K562 (cell line): ENCODE results near the gene ANKRD6. TPM values are rescaled to one million over a fixed set of nuclear protein-coding genes. Genes with fewer than 3 reads are reported as not detected.

Experiments used
- ATAC-seq: fragments of 200-7000 bp; cut with Tn5 transposase; 3 replicates; pipeline ENCODE4 v1.9.1; 2020; ENCODE audit warnings: moderate library complexity
- BruUV-seq: library from RNA; stranded (reverse); fragments of 400-500 nt; replicated peaks from 2 replicates; lab custom pipeline; 2021; lab: Mats Ljungman, UMichigan
- CTCF ChIA-PET: fragments of 300-600 bp; formaldehyde crosslinking; extraction: SDS; loops from one replicate; lab custom pipeline; 2021; ENCODE audit warnings: low intra/inter-chr PET ratio; lab: Yijun Ruan, JAX
- POLR2A ChIA-PET: fragments of 300-600, 350-650 bp; sonication (Branson Sonifier 250); formaldehyde crosslinking; extraction: SDS; loops from one replicate; lab custom pipeline; 2021; ENCODE audit warnings: antibody characterized with exemption, inconsistent platforms; lab: Yijun Ruan, JAX
- DNase-seq, 4 experiments: peaks; one replicate each; pipeline versions ENCODE4 v3.0.0 to v3.0.0-alpha.2; 2011 to 2018; ENCODE audit warnings: low spot score in 3 of 4, mixed read lengths in 3 of 4; ENCODE audit errors: extremely low read depth in 1 of 4
- FAIRE-seq: peaks from 2 replicates; lab custom pipeline; 2011; peaks lifted over from hg19 to GRCh38; lab: Jason Lieb, UNC
- H2AFZ ChIP-seq: 2 replicates; pipeline ENCODE4 v1.6.0; 2011; ENCODE audit warnings: low read depth, low read length, control low read depth, inconsistent platforms
- H3K27ac ChIP-seq: fragments of 200-600 bp; 3 replicates; pipeline ENCODE4 v1.8.0; 2011; ENCODE audit warnings: low read depth, mild to moderate bottlenecking, control low read depth, inconsistent platforms, low read length, moderate library complexity, mixed read lengths; ENCODE audit errors: extremely low read depth
- H3K27me3 ChIP-seq, 2 experiments: fragments of 300-600 bp in 1 of 2; 2 replicates in 1 of 2; 3 replicates in 1 of 2; pipeline versions ENCODE4 v1.6.0 to v1.8.0; 2011; ENCODE audit warnings: inconsistent platforms in 2 of 2, low read length in 2 of 2, mild to moderate bottlenecking in 1 of 2, mixed read lengths in 1 of 2, moderate library complexity in 1 of 2; ENCODE audit not compliant: control insufficient read depth in 2 of 2, insufficient read depth in 2 of 2
- H3K36me3 ChIP-seq: fragments of 300-600 bp; 3 replicates; pipeline ENCODE4 v1.8.0; 2011; ENCODE audit warnings: mild to moderate bottlenecking, low read length, inconsistent platforms; ENCODE audit not compliant: control insufficient read depth, insufficient read depth
- H3K4me1 ChIP-seq, 2 experiments: fragments of 200-600 bp in 1 of 2; replicated peaks in 1 of 2; 2 replicates in 1 of 2; 3 replicates in 1 of 2; pipeline versions ENCODE4 v1.5.1 to v1.8.0; 2011; ENCODE audit warnings: inconsistent platforms in 2 of 2, low read length in 2 of 2, mild to moderate bottlenecking in 1 of 2, mixed read lengths in 1 of 2, moderate library complexity in 1 of 2; ENCODE audit not compliant: control insufficient read depth in 2 of 2, insufficient read depth in 2 of 2
- H3K4me2 ChIP-seq: 2 replicates; pipeline ENCODE4 v1.6.1; 2011; ENCODE audit warnings: low read length, control low read depth, inconsistent platforms, mixed read lengths; ENCODE audit not compliant: insufficient read depth
- H3K4me3 ChIP-seq: fragments of 200-600 bp; sonication (generic), shearing (Covaris generic); 2 replicates; pipeline ENCODE4 v1.5.1; 2016; ENCODE audit warnings: control low read depth, inconsistent platforms
- H3K79me2 ChIP-seq: fragments of 200-600 bp; 3 replicates; pipeline ENCODE4 v1.8.0; 2011; ENCODE audit warnings: low read length, inconsistent platforms; ENCODE audit not compliant: control insufficient read depth, insufficient read depth
- H3K9ac ChIP-seq, 2 experiments: 2 replicates each; pipeline versions ENCODE4 v1.6.0 to v1.6.1; 2011; ENCODE audit warnings: low read depth in 2 of 2, low read length in 2 of 2, control low read depth in 1 of 2, inconsistent platforms in 1 of 2, mild to moderate bottlenecking in 1 of 2, mixed read lengths in 1 of 2; ENCODE audit not compliant: insufficient read depth in 1 of 2
- H3K9me1 ChIP-seq: one replicate; pipeline ENCODE4 v1.6.0; 2011; ENCODE audit warnings: inconsistent platforms, mild to moderate bottlenecking, low read length, moderate library complexity; ENCODE audit not compliant: control insufficient read depth, insufficient read depth
- H3K9me3 ChIP-seq: replicated peaks from 2 replicates; pipeline ENCODE4 v1.5.1; 2011; ENCODE audit warnings: low read depth, low read length, inconsistent platforms; ENCODE audit not compliant: control insufficient read depth, insufficient read depth
- H4K20me1 ChIP-seq: replicated peaks from 2 replicates; pipeline ENCODE4 v1.6.1; 2011; ENCODE audit warnings: low read length, inconsistent platforms, mixed read lengths; ENCODE audit not compliant: control insufficient read depth, insufficient read depth
- CBFB ChIP-seq: sonication (generic); formaldehyde crosslinking; IDR thresholded peaks from 2 replicates; pipeline ENCODE4 v1.4.0; 2020; ENCODE audit warnings: mild to moderate bottlenecking, missing genetic modification reagents
- CREB5 ChIP-seq: fragments of 250-450 bp; sonication (Bioruptor Pico); IDR thresholded peaks from 2 replicates; pipeline ENCODE4 v1.5.0; 2020; ENCODE audit warnings: mild to moderate bottlenecking
- EHMT2 ChIP-seq: fragments of 450-650 bp; IDR thresholded peaks from 2 replicates; pipeline ENCODE4 v1.6.1; 2018; ENCODE audit warnings: antibody characterized with exemption
- HNRNPL ChIP-seq: fragments of 200-400 bp; formaldehyde crosslinking; IDR thresholded peaks from 2 replicates; pipeline ENCODE4 v1.6.1; 2017; ENCODE audit warnings: low read depth, mild to moderate bottlenecking, low read length
- IRF1 ChIP-seq: sonication (generic); formaldehyde crosslinking; IDR thresholded peaks from 2 replicates; pipeline ENCODE4 v1.8.0; 2022; ENCODE audit warnings: missing genetic modification reagents, mild to moderate bottlenecking, borderline replicate concordance
- NCOA4 ChIP-seq: fragments of 450-650 bp; IDR thresholded peaks from 2 replicates; pipeline ENCODE4 v1.6.1; 2018; ENCODE audit warnings: mild to moderate bottlenecking; ENCODE audit not compliant: partially characterized antibody
- POLR2AphosphoS5 ChIP-seq: IDR thresholded peaks from 2 replicates; pipeline ENCODE4 v1.6.1; 2011; ENCODE audit warnings: mild to moderate bottlenecking, low read depth, low read length, moderate library complexity; ENCODE audit not compliant: control insufficient read depth, insufficient read depth
- RB1 ChIP-seq: fragments of 450-650 bp; IDR thresholded peaks from 2 replicates; pipeline ENCODE4 v1.6.1; 2017; ENCODE audit warnings: low read depth, mild to moderate bottlenecking
- ZNF133 ChIP-seq: fragments of 250-450 bp; sonication (Bioruptor Pico); IDR thresholded peaks from 2 replicates; pipeline ENCODE4 v1.4.0; 2020; ENCODE audit warnings: mild to moderate bottlenecking
- WGBS: fragments of 100-300 bp; shearing (Covaris generic); methylation state at CpG from one replicate; pipeline ENCODE4 v1.1.6; 2016; ENCODE audit warnings: low coverage, mixed read lengths; ENCODE audit not compliant: insufficient coverage; ENCODE audit errors: missing lambda C conversion rate; 5-methylcytosine and 5-hydroxymethylcytosine counted together
- in situ Hi-C: fragments of 300-500 bp; cut with MboI; formaldehyde crosslinking; loops from 4 replicates; pipeline ENCODE4 v1.15.0; 2018; ENCODE audit warnings: inconsistent platforms, mixed read lengths
- intact Hi-C: fragments of 100-400 bp; cut with micrococcal nuclease; formaldehyde crosslinking; loops from 2 replicates; pipeline ENCODE4 v1.14.2; 2022
- polyA plus RNA-seq, 8 experiments: library from polyadenylated mRNA; depleted of rRNA in 4 of 8; stranded (reverse) in 5 of 8; unstranded in 3 of 8; fragments of >200 nt; fragmentation: Nextera tagmentation in 2 of 8; fragmentation: Illumina TruSeq in 1 of 8; extraction: Ambion mirVana in 2 of 8; extraction: Trizol in 1 of 8; gene quantifications; 2 replicates each; pipeline versions ENCODE4 v1.2.1 to v1.2.3, GENCODE V29; 2011 to 2014; ENCODE audit warnings: inconsistent platforms in 1 of 8, missing spikeins in 1 of 8
- total RNA-seq, 7 experiments: library from RNA; depleted of rRNA in 6 of 7; stranded (reverse); fragments of >200 nt in 6 of 7; fragmentation: Illumina TruSeq in 2 of 7; extraction: Trizol in 2 of 7; gene quantifications; 2 replicates each; pipeline versions ENCODE4 v1.2.1 to v1.2.3, GENCODE V29; 2011 to 2021; ENCODE audit warnings: low replicate concordance in 1 of 7

ANKRD6 gene
- total and polyA plus RNA-seq, 9 of the 15 experiments (the other 6 are each of a cell fraction or from before 2014, with no cell fraction given) = 0.04 to 0.22 (median 0.08) TPM; not detected in 4

- Histone ChIP-seq H2AFZ (no peak overlapping the region), H4K20me1 (no peaks in the 10 kb centered on the region), H3K27ac (no peak overlapping the region), H3K4me2 (no peak overlapping the region), H3K4me3 (no peak overlapping the region), H3K9me3 (no peaks in the 10 kb centered on the region), H3K27me3 (peaks cover 18 to 19% of the 10 kb centered on the region in 2 experiments), H3K9me1 (no peaks in the 10 kb centered on the region), H3K4me1 (no peaks in the 10 kb centered on the region), H3K79me2 (no peaks in the 10 kb centered on the region), H3K9ac (no peak overlapping the region), H3K36me3 (no peaks in the 10 kb centered on the region)
- WGBS = 0% methylated on average over 2 of the region's 2 CpGs
- intact Hi-C loops = no loop called here
- DNase-seq (no peak), ATAC-seq (no peak), FAIRE-seq (no peak)
- BruUV-seq = no TSS peak
- in situ Hi-C loops = no loop called here
- CTCF ChIA-PET = no interaction called here
- TF ChIP-seq POLR2AphosphoS5 (no peak), IRF1 (CRISPR knock-in tag) (no peak), NCOA4 (no peak), RB1 (no peak), EHMT2 (no peak), CBFB (CRISPR knock-in tag) (no peak), ZNF133 (CRISPR knock-in tag) (no peak), HNRNPL (no peak), CREB5 (no peak)
- POLR2A ChIA-PET = no interaction called here
These were observed 106.8 kb downstream of the ANKRD6 start for GRCh38 chr6:89539779-89540178.
